Glutamatergic neuron (in vitro differentiated cells): Measurements from ENCODE around the gene P4HTM. TPM values are rescaled to one million over a fixed set of nuclear protein-coding genes. Genes with fewer than 3 reads are reported as not detected.

Experiments used
- DNase-seq: peaks from one replicate; pipeline ENCODE4 v3.0.0; 2022
- H3K27ac Mint-ChIP-seq: one replicate; pipeline ENCODE4 v1.8.0; 2020; ENCODE audit warnings: mild to moderate bottlenecking, mixed read lengths, inconsistent platforms; ENCODE audit not compliant: unreplicated experiment
- H3K27me3 Mint-ChIP-seq: one replicate; pipeline ENCODE4 v1.8.0; 2020; ENCODE audit warnings: mild to moderate bottlenecking, moderate library complexity, mixed read lengths, inconsistent platforms; ENCODE audit not compliant: unreplicated experiment
- H3K36me3 Mint-ChIP-seq: one replicate; pipeline ENCODE4 v1.8.0; 2020; ENCODE audit warnings: mild to moderate bottlenecking, mixed read lengths, inconsistent platforms; ENCODE audit not compliant: unreplicated experiment
- H3K4me1 Mint-ChIP-seq: one replicate; pipeline ENCODE4 v1.8.0; 2020; ENCODE audit warnings: mild to moderate bottlenecking, low read depth, mixed read lengths, inconsistent platforms; ENCODE audit not compliant: unreplicated experiment
- H3K4me3 Mint-ChIP-seq: one replicate; pipeline ENCODE4 v1.8.0; 2020; ENCODE audit warnings: mild to moderate bottlenecking, mixed read lengths, inconsistent platforms; ENCODE audit not compliant: unreplicated experiment
- H3K9me3 Mint-ChIP-seq: one replicate; pipeline ENCODE4 v1.8.0; 2020; ENCODE audit warnings: mild to moderate bottlenecking, moderate library complexity, mixed read lengths, inconsistent platforms; ENCODE audit not compliant: unreplicated experiment
- CTCF ChIP-seq: fragments of 200-600 bp; sonication (generic); IDR thresholded peaks from one replicate; pipeline ENCODE4 v1.5.0; 2021; ENCODE audit not compliant: partially characterized antibody, unreplicated experiment
- total RNA-seq: library from RNA; stranded (reverse); fragmentation: NEBNext Ultra II Directional; extraction: Animal tissue kit (Norgen Biotek cat#: 25700); gene quantifications from one replicate; pipeline ENCODE4 v1.2.1, GENCODE V29; 2021; ENCODE audit not compliant: unreplicated experiment

Gene P4HTM
- total RNA-seq, 1 donor from 2014 or later: 18.4 TPM

- TF ChIP-seq CTCF: no peak
- peaks cover 8% of the 10 kb centered on the region for H3K4me1 Mint-ChIP-seq
- H3K36me3 Mint-ChIP-seq: peaks cover 5% of the 10 kb centered on the region
- peak within 1 kb of the TSS; percentile 95 for H3K4me3 Mint-ChIP-seq
- H3K27ac Mint-ChIP-seq: peak within 1 kb of the TSS; percentile 88
- H3K9me3 Mint-ChIP-seq: peaks cover 11% of the 10 kb centered on the region
- H3K27me3 Mint-ChIP-seq: peaks cover 15% of the 10 kb centered on the region
- peak; percentile 94 for DNase-seq
Measured at GRCh38 chr3:49028673-49029562, 38.9 kb downstream of the P4HTM start, which contains the start of gene IMPDH2. IMPDH2 (minus strand) TSS chr3:49029398; CDS start chr3:49029350, 48 bp downstream.

GRCh38 chr3:49029563-49029884 lies 39.5 kb downstream of the P4HTM start:
- peaks cover 5% of the 10 kb centered on the region for H3K36me3 Mint-ChIP-seq
- peaks cover 15% of the 10 kb centered on the region for H3K27me3 Mint-ChIP-seq

GRCh38 chr3:49030321-49030720 lies 40.3 kb downstream of the P4HTM start:
- H3K9me3 Mint-ChIP-seq: peaks cover 11% of the 10 kb centered on the region
- H3K36me3 Mint-ChIP-seq: peaks cover 5% of the 10 kb centered on the region
- H3K27me3 Mint-ChIP-seq: peaks cover 15% of the 10 kb centered on the region
- H3K4me1 Mint-ChIP-seq: peaks cover 8% of the 10 kb centered on the region
- no peak for TF ChIP-seq CTCF
- no peak overlapping the region for H3K4me3 Mint-ChIP-seq
- DNase-seq: no peak
- H3K27ac Mint-ChIP-seq: no peak overlapping the region

More at GRCh38 chr3:49029563-49029884, 39.5 kb downstream of the P4HTM start:
- Mint-ChIP-seq H3K9me3 (peaks cover 11% of the 10 kb centered on the region), H3K4me1 (peaks cover 8% of the 10 kb centered on the region), H3K27ac (peak overlapping the region; percentile 88), H3K4me3 (peak overlapping the region; percentile 95)
- TF ChIP-seq CTCF: no peak
- DNase-seq: no peak

GRCh38 chr3:49032646-49033304 lies 42.7 kb downstream of the P4HTM start:
- Mint-ChIP-seq H3K27ac (no peak overlapping the region), H3K4me1 (peaks cover 5% of the 10 kb centered on the region), H3K27me3 (peaks cover 11% of the 10 kb centered on the region), H3K9me3 (peaks cover 6% of the 10 kb centered on the region), H3K36me3 (peaks cover 5% of the 10 kb centered on the region), H3K4me3 (no peak overlapping the region)
- DNase-seq: no peak
- TF ChIP-seq CTCF: no peak

- peaks cover 5% of the 10 kb centered on the region for H3K36me3 Mint-ChIP-seq
- peaks cover under 1% of the 10 kb centered on the region for H3K9me3 Mint-ChIP-seq
- H3K4me1 Mint-ChIP-seq: no peaks in the 10 kb centered on the region
- no peak overlapping the region for H3K27ac Mint-ChIP-seq
- DNase-seq: no peak
- peaks cover 7% of the 10 kb centered on the region for H3K27me3 Mint-ChIP-seq
- H3K4me3 Mint-ChIP-seq: no peak overlapping the region
- no peak for TF ChIP-seq CTCF
Measured at GRCh38 chr3:49034650-49035049, 44.6 kb downstream of the P4HTM start.
